Ishikawa (cell line): ENCODE measurements around the gene NTM.

Experiments used
- CREB1 ChIP-seq: IDR thresholded peaks from 2 replicates; pipeline ENCODE4 v1.6.1; 2012; ENCODE audit warnings: low read depth
- TAF1 ChIP-seq: IDR thresholded peaks from 2 replicates; pipeline ENCODE4 v1.6.1; 2012; ENCODE audit warnings: low read depth, mild to moderate bottlenecking
- USF1 ChIP-seq: IDR thresholded peaks from 2 replicates; pipeline ENCODE4 v1.6.1; 2012
- YY1 ChIP-seq: IDR thresholded peaks from 2 replicates; pipeline ENCODE4 v1.6.1; 2012; ENCODE audit warnings: low read depth

GRCh38 chr11:132064987-132065620 is 694.7 kb downstream of the NTM start:
- TF ChIP-seq CREB1 (no peak), YY1 (no peak), TAF1 (no peak), USF1 (no peak)
